H1 (cell line): ENCODE data around the gene TRAF4. TPM values are rescaled to one million over a fixed set of nuclear protein-coding genes. Genes with fewer than 3 reads are reported as not detected.

Experiments
- BCL11A ChIP-seq, 2 experiments: IDR thresholded peaks; one replicate each; pipeline ENCODE4 v1.6.1; 2011; ENCODE audit warnings: low read depth in 2 of 2, low read length in 2 of 2, mild to moderate bottlenecking in 2 of 2
- CTBP2 ChIP-seq: IDR thresholded peaks from 2 replicates; pipeline ENCODE4 v1.7.0; 2011; ENCODE audit warnings: borderline replicate concordance, mild to moderate bottlenecking, moderate library complexity, mixed read lengths, low read length; ENCODE audit not compliant: insufficient read depth, insufficient read length
- EP300 ChIP-seq, 2 experiments: IDR thresholded peaks; 1 replicate in 1 of 2; 2 replicates in 1 of 2; pipeline ENCODE4 v1.6.1; 2011 to 2012; ENCODE audit warnings: low read depth in 2 of 2, low read length in 2 of 2, mild to moderate bottlenecking in 2 of 2, borderline replicate concordance in 1 of 2, inconsistent platforms in 1 of 2, moderate library complexity in 1 of 2
- EZH2 ChIP-seq: fragments of 200-600 bp; sonication (generic); IDR thresholded peaks from 2 replicates; pipeline ENCODE4 v1.7.1; 2012; ENCODE audit warnings: low read depth, mild to moderate bottlenecking, moderate library complexity, low read length, inconsistent platforms; ENCODE audit not compliant: severe bottlenecking
- GTF2F1 ChIP-seq: IDR thresholded peaks from 2 replicates; pipeline ENCODE4 v1.6.1; 2012; ENCODE audit warnings: low read depth, low read length, improper control_type of control experiment, borderline replicate concordance
- JUN ChIP-seq: IDR thresholded peaks from 2 replicates; pipeline ENCODE4 v1.6.1; 2011; ENCODE audit warnings: low read depth, mild to moderate bottlenecking, improper control_type of control experiment, low read length
- KDM1A ChIP-seq: fragments of 200-600, 300-600 bp; sonication (generic); IDR thresholded peaks from 2 replicates; pipeline ENCODE4 v1.7.1; 2016; ENCODE audit warnings: mild to moderate bottlenecking, low read length, borderline replicate concordance
- NANOG ChIP-seq: IDR thresholded peaks from 2 replicates; pipeline ENCODE4 v1.6.1; 2011; ENCODE audit warnings: low read length, low read depth, mild to moderate bottlenecking, inconsistent platforms; ENCODE audit not compliant: insufficient read depth, poor library complexity, severe bottlenecking
- RFX5 ChIP-seq: IDR thresholded peaks from 2 replicates; pipeline ENCODE4 v1.6.1; 2011; ENCODE audit warnings: low read depth, low read length, improper control_type of control experiment, borderline replicate concordance
- SIN3A ChIP-seq, 2 experiments: IDR thresholded peaks in 1 of 2; conservative IDR thresholded peaks in 1 of 2; 2 replicates each; pipeline ENCODE4 v1.6.1; 2011 to 2012; ENCODE audit warnings: low read length in 2 of 2, improper control_type of control experiment in 1 of 2, low read depth in 1 of 2, mild to moderate bottlenecking in 1 of 2
- SP2 ChIP-seq: IDR thresholded peaks from 2 replicates; pipeline ENCODE4 v1.6.1; 2012; ENCODE audit warnings: mild to moderate bottlenecking, low read length, inconsistent platforms
- SUZ12 ChIP-seq: fragments of 200-600 bp; sonication (generic); IDR thresholded peaks from 2 replicates; pipeline ENCODE4 v1.6.1; 2012; ENCODE audit warnings: mild to moderate bottlenecking, inconsistent platforms, low read length, moderate library complexity, mixed read lengths
- TBP ChIP-seq: IDR thresholded peaks from 2 replicates; pipeline ENCODE4 v1.6.1; 2011; ENCODE audit warnings: low read depth, low read length, improper control_type of control experiment
- TCF12 ChIP-seq: IDR thresholded peaks from 2 replicates; pipeline ENCODE4 v1.6.1; 2011; ENCODE audit warnings: low read depth, mild to moderate bottlenecking, low read length
- YY1 ChIP-seq: IDR thresholded peaks from 2 replicates; pipeline ENCODE4 v1.6.1; 2011; ENCODE audit warnings: low read depth, mild to moderate bottlenecking, low read length
- ZNF274 ChIP-seq: IDR thresholded peaks from 2 replicates; pipeline ENCODE4 v1.7.0; 2012; ENCODE audit warnings: low read length, borderline replicate concordance; ENCODE audit errors: extremely low read depth
- polyA plus RNA-seq, 7 experiments: library from polyadenylated mRNA; depleted of rRNA in 3 of 7; stranded (reverse) in 5 of 7; unstranded in 2 of 7; fragments of >200 nt in 5 of 7; fragments of 200-250 nt in 2 of 7; gene quantifications; 1 replicate in 5 of 7; 2 replicates in 1 of 7; 4 replicates in 1 of 7; pipeline versions ENCODE4 v1.2.1 to v1.2.3, GENCODE V29; 2011 to 2013; ENCODE audit warnings: missing spikeins in 2 of 7, mixed read lengths in 2 of 7
- total RNA-seq: library from RNA; stranded (reverse); fragmentation: NEBNext Ultra II Directional; extraction: Animal tissue kit (Norgen Biotek cat#: 25700); gene quantifications from 2 replicates; pipeline ENCODE4 v1.2.1, GENCODE V29; 2021
- TF ChIP-seq, protein P1 (sequence below): IDR thresholded peaks from 2 replicates; pipeline ENCODE4 v1.6.1; 2012; ENCODE audit warnings: inconsistent platforms

Gene TRAF4
- total and polyA plus RNA-seq, 2 of the 8 experiments (the other 6 are each of a cell fraction or from before 2014, with no cell fraction given): 167 to 170 TPM

DNA sequence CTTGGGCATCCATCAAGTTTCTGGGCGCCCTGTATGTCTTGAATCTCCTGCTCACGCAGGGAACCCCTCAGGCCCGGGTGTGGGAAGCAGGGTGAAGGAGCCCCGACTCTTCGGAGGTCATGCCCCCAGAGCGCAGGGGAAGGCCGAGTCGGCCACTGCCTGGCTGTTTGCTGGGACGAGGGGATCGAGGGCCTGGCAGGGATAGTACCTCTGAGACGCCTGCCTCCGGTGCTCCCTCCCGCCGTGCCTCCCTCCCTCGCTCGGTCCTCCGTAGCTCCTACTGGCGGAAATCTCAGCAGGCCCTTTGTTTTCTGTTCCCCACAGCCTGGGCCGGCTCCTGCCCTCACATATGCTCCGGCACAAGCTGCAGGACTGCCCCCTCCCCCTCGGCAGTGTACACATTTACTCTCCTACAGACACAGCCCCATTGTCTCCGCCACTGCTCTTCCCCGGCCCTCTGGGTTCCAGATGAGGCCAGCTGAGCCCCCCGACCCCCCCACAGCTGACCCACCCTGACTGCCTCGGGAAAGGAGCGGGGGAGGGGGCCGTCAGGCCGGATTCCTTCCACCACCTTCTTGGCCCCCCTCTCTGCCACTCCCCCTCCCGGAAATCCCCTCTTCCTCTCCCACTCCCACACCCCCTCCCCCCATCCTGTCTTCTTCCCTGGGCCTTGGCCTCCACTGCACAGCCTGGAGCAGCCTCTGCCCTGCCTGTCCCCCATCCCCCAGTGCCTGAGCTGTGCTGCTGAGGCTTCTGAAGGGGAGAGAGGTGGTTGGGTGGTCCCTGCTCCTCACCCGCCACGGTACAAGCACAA is 1.4 kb downstream of the TRAF4 start (continued):
- TF ChIP-seq BCL11A (IDR thresholded peaks at IDR 0.05; ENCODE audit: low read depth in 2 of 2, low read length in 2 of 2): no peak
- no peak for TF ChIP-seq RFX5
- 0 out of 2 replicates have a peak, but pooled peaks have one; percentile 58 for TF ChIP-seq KDM1A
- TF ChIP-seq SUZ12: no peak
- 0 out of 4 replicates have a peak, but pooled peaks have one; percentile 20 to 26 for TF ChIP-seq SIN3A (conservative IDR thresholded peaks at IDR 0.05 in 1 of 2, IDR thresholded peaks at IDR 0.05 in 1 of 2; ENCODE audit: low read depth in 1 of 2, low read length in 2 of 2)
- TF ChIP-seq, protein P1, sequence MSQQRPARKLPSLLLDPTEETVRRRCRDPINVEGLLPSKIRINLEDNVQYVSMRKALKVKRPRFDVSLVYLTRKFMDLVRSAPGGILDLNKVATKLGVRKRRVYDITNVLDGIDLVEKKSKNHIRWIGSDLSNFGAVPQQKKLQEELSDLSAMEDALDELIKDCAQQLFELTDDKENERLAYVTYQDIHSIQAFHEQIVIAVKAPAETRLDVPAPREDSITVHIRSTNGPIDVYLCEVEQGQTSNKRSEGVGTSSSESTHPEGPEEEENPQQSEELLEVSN: no peak
- TF ChIP-seq EZH2: no peak
- peak; percentile 46; the same call in 1 of the 2 replicates for TF ChIP-seq TBP
- TF ChIP-seq CTBP2: no peak
- TF ChIP-seq NANOG: no peak
- TF ChIP-seq EP300 (IDR thresholded peaks at IDR 0.05; ENCODE audit: borderline replicate concordance in 1 of 2, low read depth in 2 of 2, low read length in 2 of 2): 0 out of 3 replicates have a peak, but pooled peaks of 1 of the 2 experiments have one; percentile 11
- no peak for TF ChIP-seq GTF2F1
- no peak for TF ChIP-seq SP2
- TF ChIP-seq ZNF274: no peak
- TF ChIP-seq YY1: no peak
- TF ChIP-seq JUN: no peak
- no peak for TF ChIP-seq TCF12
